NOMO-1 (cell line): Measurements from ENCODE around the gene CLDN9.

ENCODE experiments used
- DNase-seq, 2 experiments: peaks; one replicate each; lab custom pipeline; 2025; ENCODE audit not compliant: unreplicated experiment in 2 of 2; lab: John Stamatoyannopoulos, UW

CLDN9 gene

DNA sequence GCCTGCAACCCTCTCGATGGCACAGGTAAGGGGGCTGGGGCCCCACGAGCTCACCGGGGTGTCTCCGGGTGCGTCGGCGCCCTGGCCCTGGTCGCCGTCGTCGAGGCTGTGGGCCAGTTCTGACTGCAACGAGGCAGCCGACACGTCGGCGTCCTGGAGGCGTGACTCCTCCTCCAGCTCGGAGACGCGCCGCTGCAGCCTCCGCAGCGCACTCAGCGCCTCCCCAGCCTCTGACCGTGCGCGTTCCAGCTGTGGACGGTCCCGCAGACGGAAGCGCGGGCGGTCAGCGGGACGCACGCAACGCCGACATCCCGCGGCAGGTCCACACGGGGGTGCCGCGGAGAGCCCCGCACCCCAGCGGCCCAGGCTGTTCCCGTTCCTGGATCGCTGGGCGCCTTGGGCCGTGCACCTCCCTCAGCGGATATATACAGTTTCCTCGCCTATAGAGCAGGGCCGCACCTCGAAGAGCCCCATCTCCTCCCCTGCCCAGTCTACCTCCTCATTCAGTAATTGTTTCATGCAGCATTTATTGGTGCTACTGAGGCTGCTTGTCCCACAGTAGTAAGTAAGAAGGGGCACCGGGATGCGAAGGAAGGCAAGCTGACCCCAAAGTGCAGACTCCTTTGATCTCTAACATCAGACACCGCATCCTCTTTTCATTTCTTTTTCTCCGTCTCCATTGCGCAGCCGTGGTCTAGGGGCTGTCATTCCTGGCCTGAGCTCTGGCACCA is 16.9 kb downstream of the CLDN9 start:
- DNase-seq, result peak in 1 of 2 experiments; percentile 28

DNA sequence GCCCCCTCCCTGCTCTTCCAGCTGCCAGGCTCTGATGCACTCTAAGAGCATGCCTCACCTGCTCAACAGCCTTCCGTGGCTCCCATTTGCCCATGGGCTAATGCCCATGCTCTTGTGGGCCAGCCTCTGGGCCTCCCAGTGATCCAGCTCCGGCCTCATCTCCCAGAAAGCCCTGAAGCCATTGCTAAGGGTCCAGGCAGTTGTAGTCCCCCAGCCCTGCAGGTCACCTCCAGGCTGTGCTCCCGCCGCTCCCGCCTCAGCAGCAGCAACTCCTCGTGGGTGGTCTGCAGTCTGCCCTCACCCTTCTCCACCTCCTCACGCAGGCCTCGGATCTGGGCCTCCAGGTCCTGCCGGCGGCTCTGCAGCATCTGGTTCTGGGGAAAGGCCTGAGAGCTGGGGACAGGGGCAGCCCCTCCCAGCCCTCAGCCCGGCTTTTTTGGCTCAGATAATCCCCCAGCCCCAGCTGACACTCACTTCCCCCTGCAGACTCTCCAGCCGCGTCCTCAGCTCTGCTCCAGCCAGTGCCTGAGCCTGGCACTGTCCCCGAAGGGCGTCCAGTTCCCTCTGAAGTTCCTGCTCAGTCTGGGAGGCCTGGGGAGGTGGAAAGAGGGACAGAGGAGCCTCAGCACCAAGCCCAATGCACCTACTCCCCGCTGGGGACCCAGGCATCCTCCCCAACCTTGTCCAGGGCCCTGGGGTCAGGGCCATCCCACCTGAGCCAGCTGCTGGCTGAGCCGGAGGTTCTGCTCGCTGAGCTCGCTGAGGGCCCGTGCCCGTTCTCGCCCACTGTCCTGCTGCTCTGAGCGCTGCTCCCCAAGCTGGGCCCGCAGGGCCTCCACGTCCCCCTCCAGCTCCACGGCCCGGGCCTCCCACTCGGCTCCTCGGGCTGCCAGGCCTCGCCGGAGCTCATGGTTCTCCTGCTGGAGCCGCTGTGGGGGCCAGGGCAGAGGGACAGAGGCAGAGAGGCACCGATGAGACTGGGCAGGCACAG is 17.8 kb downstream of the CLDN9 start:
- no peak for DNase-seq

DNA sequence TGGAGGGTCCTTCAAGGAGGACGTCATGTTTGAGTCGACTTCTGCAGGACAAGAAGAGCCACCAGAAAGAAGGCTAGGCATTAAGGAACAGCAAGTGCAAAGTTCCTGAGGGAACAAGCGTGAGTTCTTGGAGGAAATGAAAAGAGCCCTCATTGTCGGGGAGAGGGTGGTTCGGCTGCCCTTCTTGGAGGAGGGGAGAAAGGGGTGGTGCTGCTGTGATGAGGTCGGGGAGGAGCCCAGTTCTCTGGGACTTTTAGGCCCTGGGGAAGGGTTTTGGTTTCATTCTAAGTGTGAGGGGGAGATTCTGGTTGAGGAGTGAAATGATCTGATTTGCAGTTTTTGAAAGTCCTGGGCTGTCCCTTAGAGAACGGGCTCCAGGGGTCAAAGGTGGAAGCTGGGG is 19.9 kb downstream of the CLDN9 start:
- no peak for DNase-seq

DNA sequence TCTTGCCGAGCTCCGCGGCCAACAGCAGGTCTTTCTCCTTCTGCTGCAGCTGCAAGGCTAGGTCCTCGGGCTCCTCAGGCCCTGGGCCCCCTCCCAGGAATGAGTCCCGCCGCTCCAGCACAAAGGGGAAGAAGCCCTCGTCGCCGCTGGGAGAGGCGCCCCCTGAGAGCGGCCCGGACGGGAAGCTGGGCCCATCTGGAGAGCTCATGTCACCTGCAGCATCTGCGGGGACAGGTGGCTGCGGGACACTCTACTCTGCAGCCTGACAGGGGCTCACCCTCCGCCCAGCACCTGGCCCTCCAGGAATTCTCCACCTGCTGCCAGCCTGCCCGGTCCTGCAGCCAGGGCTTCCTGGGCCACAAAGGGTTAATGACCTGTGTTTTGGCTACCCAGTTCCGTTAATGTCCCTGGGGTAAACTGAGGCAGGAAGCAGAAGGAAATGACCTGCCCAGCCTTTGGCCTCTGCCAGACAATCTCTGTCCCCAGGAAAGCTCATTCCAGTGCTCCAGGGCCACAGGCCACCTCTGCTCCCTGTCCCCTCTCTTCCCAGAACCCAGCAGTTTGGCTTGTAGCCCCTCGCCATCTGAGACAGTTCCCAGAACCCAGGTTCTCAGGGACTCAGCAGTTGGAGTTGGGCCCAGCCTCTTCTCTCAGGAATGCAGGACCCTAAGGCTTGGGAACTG is 22.7 kb downstream of the CLDN9 start:
- DNase-seq, result no peak

DNA sequence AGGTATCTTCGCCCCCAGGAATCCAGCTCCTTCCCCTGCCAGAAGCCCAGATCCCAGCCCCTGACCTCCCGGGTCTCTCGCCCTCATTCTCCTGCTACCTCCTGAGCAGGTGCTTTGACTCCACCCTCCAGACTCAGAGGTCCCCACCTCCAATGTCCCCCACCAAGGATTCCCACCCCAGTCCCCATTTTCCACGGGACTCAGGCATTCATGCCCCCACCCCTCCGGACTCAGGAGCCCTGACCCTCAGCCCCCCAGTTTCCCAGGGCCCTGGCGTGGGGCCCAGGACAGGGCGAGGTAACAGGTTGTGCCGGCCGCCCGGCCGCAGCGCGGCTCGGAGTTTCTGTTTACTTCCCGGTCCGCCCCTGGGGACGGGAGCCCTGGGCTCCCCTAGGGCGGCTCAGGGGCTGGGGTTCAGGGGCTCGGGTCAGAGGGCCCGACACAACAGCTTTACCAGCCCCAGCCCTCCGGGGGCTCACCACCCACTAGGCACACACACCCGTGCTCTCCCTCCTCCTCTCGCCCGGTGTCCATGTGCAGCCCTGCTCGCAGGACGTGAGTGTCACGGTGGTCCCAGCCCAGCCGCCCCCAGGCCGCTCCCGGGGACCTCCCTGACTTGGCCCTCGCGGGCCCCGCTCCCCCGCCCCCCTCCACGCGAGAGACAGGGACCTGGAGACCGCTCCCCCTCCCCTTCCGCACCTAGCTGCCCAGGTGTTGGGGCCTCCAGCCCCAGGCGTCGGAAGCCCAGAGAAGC is 23.4 kb downstream of the CLDN9 start:
- no peak for DNase-seq

DNA sequence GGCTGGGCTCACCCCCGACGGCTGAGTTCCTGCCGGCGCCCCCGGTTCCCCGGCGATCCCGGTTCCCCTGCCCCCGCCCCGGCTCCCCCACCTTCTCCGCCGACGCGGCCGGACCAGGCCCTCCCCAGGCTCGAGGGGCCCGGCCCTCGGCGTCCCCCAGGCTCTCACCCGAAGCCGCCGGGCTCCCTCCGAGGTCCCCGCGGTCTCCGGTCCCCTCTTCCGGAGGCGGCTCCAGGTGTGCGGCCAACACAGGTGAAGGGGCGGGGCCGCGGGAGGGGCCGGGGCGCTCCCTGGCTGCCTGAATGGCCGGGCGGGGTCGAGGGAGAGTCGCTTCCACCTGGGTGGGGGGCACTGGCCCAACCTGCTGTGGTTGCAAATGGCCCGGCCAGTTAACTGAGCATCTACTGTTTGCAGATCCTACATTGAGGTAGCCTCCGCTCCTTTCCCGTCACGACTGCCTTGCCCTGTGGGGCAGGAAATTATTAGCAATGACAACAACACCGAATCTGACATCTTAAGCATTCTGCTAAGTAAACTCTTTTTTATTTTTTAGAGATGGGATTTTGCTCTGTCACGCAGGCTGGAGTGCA is 24.1 kb downstream of the CLDN9 start, which contains the start of gene BICDL2:
Gene BICDL2, minus strand, starts transcription at position 219 of the 590 bp plus-strand sequence. CDS start 1,448 bp downstream, outside the sequence.
- no peak for DNase-seq

DNA sequence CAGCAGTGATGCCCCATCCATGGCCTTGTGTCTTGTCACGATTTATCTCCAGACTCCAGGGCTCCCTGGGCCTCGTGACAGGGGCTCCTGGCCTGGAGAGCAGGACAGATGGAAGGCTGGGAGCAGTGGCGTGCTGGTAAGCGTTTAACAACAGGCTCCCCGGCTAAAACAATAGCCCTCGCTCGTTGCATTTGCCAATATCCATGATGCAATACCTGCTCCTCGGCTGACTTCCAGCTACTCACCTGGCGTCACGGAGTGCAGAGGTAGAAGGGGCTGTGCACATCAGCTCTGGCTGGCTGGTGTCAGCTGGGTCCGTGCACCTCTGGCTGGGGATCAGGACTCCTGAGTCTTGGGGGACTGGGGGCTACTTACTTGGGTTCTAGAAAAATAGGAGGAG is 25.5 kb downstream of the CLDN9 start:
- DNase-seq, result no peak

DNA sequence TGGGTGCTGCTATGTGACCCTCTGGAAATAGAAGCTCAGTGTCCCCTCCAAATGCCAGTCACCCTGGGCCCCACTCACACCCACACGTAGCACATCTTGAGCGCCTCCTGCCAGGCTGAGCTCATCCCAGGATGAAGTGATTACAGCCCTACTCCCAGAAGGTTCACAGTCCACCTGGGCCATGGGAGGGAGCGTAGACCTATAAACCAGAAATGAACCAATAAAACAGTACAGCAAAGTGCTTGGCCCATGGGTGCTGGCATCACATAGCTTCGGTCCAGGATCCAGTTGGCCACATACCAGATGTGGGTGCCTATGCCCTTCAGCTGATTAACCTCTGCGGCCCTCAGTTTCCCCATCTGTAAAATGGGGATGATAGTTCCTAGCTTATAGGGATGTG is 26.2 kb downstream of the CLDN9 start:
- no peak for DNase-seq

DNA sequence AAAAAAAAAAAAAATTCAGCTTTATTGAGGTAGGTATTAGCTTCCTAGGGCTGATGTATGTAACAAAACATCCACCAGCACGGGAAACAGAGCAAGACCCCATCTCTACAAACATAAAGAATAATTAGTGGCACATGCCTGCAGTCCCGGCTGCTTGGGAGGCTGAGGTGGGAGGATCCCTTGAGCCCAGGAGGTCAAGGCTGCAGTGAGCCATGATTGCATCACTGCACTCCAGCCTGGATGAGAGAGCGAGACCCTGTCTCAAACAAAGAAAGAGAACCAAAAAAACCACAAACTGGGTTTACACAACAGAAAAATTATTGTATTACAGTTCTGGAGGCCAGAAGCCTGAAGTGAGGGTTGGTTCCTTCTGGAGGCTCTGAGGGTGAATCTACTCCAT is 29.7 kb downstream of the CLDN9 start:
- DNase-seq, result peak in 1 of 2 experiments; percentile 29

DNA sequence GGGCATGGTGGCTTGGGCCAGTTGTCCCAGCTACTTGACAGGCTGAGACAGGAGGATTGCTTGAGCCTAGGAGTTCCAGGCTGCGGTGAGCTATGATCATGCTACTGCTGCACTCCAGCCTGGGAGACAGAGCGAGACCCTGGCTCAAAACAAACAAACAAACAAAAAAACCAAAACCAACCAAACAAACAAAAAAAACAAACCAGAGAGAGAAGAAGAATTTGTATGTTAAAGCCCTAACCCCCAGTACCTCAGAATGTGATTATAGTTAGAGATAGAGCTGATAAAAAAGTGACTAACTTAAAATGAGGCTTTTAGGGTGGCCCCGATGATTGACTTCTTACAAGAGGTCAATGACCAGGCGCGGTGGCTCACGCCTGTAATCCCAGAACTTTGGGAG is 32.0 kb downstream of the CLDN9 start:
- no peak for DNase-seq

DNA sequence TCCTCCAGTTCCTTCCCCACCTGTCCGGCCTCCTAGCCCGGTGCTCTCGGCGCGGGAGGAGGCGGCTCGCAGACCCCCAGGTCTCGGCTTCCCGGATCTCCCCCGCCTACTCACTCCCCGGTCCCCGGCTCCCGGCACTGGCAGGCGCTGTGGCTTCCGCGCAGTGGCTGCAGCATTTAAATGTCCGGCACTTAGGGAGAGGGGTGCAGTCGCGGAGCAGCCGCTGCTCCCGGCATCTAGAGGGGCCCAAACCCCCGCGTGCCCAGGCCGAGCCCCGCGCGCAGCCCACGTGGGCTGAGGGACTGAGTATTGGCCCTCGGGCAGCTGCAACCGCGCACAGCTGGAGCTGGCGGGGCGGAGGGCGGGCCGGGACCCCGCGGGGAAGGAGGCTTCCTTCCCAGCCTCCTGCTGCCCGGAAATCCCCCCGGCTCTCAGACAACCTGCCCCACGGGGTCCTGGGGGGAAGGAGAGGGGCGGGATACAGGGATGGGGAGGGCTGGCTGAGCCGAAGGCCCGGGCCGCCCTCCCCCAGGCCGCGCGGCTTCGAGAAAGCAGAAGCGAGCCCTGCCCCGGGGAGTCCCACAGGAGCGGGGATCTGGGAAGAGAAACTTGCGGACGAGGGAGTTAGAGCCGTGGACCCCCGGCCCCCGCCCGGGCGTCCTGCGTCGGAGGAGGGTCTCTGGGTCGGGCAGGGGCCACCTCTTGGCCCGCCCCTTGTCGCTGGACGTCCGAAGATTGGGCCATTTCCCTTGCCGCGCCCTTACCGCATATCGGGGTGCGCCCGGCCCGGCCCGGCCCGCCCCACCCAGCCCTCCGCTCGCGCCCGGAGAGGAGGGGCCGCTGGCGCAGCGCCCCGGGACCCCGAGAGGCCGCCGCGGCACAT is 33.3 kb downstream of the CLDN9 start, which contains the start of gene MMP25:
Gene MMP25, plus strand, starts transcription at position 804 of the 883 bp plus-strand sequence. CDS start 357 bp downstream, outside the sequence.
- peak in 1 of 2 experiments; percentile 36 for DNase-seq

DNA sequence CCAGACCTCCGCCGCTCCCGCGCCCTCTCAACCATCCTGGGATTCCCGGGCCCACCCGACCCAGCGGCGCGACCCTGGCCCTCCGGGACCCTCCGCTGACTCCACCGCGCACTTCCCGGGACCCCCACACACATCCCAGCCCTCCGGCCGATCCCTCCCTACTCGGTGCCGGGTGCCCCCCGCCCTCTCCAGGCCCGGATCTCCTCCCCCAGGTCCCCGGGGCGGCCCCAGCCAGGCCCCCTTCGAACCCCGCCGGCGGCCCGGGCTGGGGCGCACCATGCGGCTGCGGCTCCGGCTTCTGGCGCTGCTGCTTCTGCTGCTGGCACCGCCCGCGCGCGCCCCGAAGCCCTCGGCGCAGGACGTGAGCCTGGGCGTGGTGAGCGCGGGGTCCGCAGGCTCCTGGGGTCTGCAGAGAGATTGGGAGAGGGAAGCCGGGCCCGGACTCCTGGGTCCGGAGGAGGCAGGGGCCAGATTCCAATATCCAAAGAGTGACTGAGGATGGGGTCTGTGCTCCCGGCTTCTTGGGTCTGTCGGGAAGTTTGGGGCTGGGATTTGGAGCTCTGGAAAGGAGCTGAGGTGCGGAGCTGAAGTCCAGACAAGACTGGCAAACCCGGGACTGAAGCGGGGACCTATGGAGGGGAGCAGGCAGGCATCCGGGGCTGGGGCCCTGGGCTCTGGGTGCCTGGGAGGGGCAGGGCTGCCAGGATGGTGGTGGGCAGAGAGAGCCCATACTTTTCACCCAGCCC is 34.1 kb downstream of the CLDN9 start:
- DNase-seq, result no peak

DNA sequence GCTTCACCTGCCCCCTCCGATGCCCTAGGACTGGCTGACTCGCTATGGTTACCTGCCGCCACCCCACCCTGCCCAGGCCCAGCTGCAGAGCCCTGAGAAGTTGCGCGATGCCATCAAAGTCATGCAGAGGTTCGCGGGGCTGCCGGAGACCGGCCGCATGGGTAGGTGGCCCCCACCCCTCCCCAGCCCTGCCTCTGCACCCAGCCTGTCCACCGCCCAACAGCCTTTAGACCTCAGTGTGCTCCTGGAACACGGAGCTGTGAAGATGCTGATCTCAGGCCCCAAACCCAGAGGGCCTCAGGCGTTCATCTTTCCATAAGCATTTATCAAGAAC is 34.6 kb downstream of the CLDN9 start:
- no peak for DNase-seq

DNA sequence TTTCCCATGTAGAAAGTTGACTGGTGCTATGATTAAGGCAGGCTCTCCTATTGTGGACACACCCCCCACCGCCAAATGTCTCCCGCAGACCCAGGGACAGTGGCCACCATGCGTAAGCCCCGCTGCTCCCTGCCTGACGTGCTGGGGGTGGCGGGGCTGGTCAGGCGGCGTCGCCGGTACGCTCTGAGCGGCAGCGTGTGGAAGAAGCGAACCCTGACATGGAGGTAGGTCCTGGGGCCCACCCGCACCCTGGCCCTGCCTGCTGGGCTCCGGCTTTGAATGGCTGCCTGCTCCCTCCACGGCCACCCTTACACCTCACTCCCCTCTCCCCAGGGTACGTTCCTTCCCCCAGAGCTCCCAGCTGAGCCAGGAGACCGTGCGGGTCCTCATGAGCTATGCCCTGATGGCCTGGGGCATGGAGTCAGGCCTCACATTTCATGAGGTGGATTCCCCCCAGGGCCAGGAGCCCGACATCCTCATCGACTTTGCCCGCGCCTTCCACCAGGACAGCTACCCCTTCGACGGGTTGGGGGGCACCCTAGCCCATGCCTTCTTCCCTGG is 37.3 kb downstream of the CLDN9 start:
- no peak for DNase-seq

DNA sequence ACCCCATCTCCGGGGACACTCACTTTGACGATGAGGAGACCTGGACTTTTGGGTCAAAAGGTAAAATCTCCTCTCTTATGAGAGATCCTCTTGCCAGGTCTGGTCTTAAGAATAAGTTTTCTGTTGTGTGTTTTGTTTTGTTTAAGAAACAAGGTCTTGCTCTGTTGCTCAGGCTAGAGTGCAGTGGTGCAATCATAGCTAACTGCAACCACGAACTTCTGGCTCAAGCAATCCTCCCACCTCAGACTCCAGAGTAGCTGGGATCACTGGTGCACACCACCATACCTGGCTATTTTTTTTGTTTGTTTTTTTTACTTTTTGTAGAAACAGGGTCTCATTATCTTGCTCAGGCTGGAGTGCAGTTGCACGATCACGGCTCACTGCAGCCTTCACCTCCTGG is 37.8 kb downstream of the CLDN9 start:
- peak in 1 of 2 experiments; percentile 23 for DNase-seq

DNA sequence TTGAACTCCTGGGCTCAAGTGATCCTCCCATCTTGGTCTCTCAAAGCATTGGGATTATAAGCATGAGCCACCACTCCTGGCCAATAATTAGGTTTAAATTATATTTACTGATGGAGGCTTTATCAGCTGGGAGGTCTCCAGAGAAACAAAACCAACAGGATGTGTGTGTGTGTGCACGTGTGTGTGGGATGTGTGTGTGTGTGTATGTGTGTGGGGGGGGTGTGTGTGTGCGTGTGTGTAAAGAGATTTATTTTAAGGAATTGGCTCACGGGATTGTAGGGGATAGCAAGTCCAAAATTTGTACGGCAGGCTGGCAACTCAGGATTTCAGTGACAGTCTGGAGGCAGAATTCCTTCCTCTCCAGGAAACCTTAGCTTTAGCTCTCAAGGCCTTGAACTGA is 38.3 kb downstream of the CLDN9 start:
- DNase-seq, result no peak

DNA sequence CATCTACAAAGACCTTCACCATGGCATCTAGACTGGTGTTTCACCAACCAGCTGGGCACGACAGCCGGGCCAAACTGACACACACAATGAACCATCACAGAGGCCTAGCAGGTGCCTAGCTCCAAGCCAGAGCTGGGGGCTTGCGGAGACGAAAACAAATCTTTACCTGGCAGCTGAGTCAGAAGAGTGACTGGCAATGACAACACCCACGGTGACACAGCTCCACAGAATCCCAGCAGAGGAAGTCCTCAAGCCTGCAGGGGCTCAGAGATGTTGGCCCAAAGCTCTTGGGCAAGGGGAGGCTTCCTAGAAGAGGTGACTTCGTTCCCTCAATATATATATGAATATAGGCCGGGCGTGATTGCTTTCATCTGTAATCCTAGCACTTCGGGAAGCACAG is 38.8 kb downstream of the CLDN9 start:
- no peak for DNase-seq
